ELF-1 (cell line): Measurements from ENCODE around the gene ANKLE1.

Experiments used
- DNase-seq: peaks from one replicate; pipeline ENCODE4 v3.0.0-alpha.2; 2016; ENCODE audit warnings: low read depth, low spot score

ANKLE1 gene

GRCh38 chr19:17305517-17306284 lies 24.0 kb downstream of the ANKLE1 start, which contains the start of gene MRPL34:
Gene MRPL34 (plus strand): TSS chr19:17305872. CDS start chr19:17305893, 21 bp downstream.
- DNase-seq, result peak; percentile 100

GRCh38 chr19:17306285-17306714 lies 24.6 kb downstream of the ANKLE1 start:
- DNase-seq, result no peak

- DNase-seq, result no peak
Observed at GRCh38 chr19:17307876-17308377, 26.2 kb downstream of the ANKLE1 start.

- peak; percentile 99 for DNase-seq
Observed at GRCh38 chr19:17309198-17309964, 27.7 kb downstream of the ANKLE1 start, which contains the start of gene DDA1. Gene DDA1 (plus strand): TSS chr19:17309563. CDS start chr19:17309655, 92 bp downstream.

- no peak for DNase-seq
Observed at GRCh38 chr19:17309965-17310461, 28.3 kb downstream of the ANKLE1 start.

GRCh38 chr19:17311455-17312188 lies 29.9 kb downstream of the ANKLE1 start:
- peak; percentile 86 for DNase-seq

GRCh38 chr19:17312189-17313113 lies 30.8 kb downstream of the ANKLE1 start:
- DNase-seq, result no peak

GRCh38 chr19:17314007-17314593 lies 32.4 kb downstream of the ANKLE1 start:
- no peak for DNase-seq

- DNase-seq, result no peak
Observed at GRCh38 chr19:17318966-17319365, 37.3 kb downstream of the ANKLE1 start.

- no peak for DNase-seq
Observed at GRCh38 chr19:17319473-17320238, 38.0 kb downstream of the ANKLE1 start.

- no peak for DNase-seq
Observed at GRCh38 chr19:17320435-17320834, 38.7 kb downstream of the ANKLE1 start.

GRCh38 chr19:17321655-17322489 lies 40.2 kb downstream of the ANKLE1 start:
- no peak for DNase-seq

GRCh38 chr19:17322854-17323253 lies 41.2 kb downstream of the ANKLE1 start:
- no peak for DNase-seq

GRCh38 chr19:17323300-17323963 lies 41.7 kb downstream of the ANKLE1 start:
- no peak for DNase-seq

GRCh38 chr19:17323964-17324332 lies 42.2 kb downstream of the ANKLE1 start:
- DNase-seq, result peak; percentile 71

- no peak for DNase-seq
Observed at GRCh38 chr19:17324357-17325114, 42.8 kb downstream of the ANKLE1 start.

GRCh38 chr19:17325133-17325532 lies 43.4 kb downstream of the ANKLE1 start:
- DNase-seq, result no peak
